ENCODE measurements around the gene MAGOHB.

DNA sequence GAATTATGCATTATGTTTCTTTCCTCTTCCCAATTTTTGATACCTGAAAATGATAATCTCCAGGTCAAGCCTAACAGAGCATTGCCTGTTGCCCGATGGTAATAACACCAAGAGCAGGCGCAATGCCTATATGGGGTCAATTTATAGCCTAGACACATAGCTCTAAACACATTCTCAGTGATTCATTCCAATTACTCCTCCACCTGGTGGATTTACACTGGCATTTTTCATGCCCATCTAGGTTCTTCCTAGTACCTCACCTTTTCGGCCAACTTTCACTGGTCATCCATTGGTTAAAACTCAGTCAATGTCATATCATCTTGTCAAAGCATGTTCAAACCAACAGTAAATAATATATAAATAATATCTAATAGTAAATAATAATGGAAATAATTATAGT, 54.6 kb downstream of the MAGOHB start:
- TF ChIP-seq, protein P1, sequence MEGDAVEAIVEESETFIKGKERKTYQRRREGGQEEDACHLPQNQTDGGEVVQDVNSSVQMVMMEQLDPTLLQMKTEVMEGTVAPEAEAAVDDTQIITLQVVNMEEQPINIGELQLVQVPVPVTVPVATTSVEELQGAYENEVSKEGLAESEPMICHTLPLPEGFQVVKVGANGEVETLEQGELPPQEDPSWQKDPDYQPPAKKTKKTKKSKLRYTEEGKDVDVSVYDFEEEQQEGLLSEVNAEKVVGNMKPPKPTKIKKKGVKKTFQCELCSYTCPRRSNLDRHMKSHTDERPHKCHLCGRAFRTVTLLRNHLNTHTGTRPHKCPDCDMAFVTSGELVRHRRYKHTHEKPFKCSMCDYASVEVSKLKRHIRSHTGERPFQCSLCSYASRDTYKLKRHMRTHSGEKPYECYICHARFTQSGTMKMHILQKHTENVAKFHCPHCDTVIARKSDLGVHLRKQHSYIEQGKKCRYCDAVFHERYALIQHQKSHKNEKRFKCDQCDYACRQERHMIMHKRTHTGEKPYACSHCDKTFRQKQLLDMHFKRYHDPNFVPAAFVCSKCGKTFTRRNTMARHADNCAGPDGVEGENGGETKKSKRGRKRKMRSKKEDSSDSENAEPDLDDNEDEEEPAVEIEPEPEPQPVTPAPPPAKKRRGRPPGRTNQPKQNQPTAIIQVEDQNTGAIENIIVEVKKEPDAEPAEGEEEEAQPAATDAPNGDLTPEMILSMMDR (IDR thresholded peaks at IDR 0.05): no peak
- TF ChIP-seq POLR2A (IDR thresholded peaks at IDR 0.05): no peak
